Frontal cortex (tissue), 4 donors: Measurements from ENCODE around the gene INTS4. TPM values are rescaled to one million over a fixed set of nuclear protein-coding genes. Genes with fewer than 3 reads are reported as not detected.
A peak's percentile ranks its signal among the peaks of the same experiment; 100 is the strongest.
"Not testable (repeated sequence)": the region's sequence is repeated elsewhere in the genome, so short reads cannot be mapped to it uniquely, and the experiment has no call there.

Experiments
- DNase-seq, 2 donors: peaks; one replicate each; pipeline ENCODE4 v3.0.0; 2012; ENCODE audit warnings: low spot score in 2 of 2
- FAIRE-seq: peaks from 2 replicates; lab custom pipeline; 2012; peaks lifted over from hg19 to GRCh38; lab: Jason Lieb, UNC
- total RNA-seq: library from RNA; depleted of rRNA; stranded (reverse); fragments of >200 nt; gene quantifications from one replicate; pipeline ENCODE4 v1.2.3, GENCODE V29; 2014
- donor health status: control.
- donor health status: control.
- donor health status: control.

INTS4 gene
- total RNA-seq, 1 donor from 2014 or later, result 46.9 TPM

- no peak for DNase-seq
- no peak for FAIRE-seq
Observed at GRCh38 chr11:77967753-77968152, 26.7 kb downstream of the INTS4 start.

- DNase-seq (no peak), FAIRE-seq (no peak)
Observed at GRCh38 chr11:77967121-77967520, 27.3 kb downstream of the INTS4 start.

GRCh38 chr11:77966338-77966737 lies 28.1 kb downstream of the INTS4 start:
- no peak for DNase-seq
- FAIRE-seq, result no peak

DNA sequence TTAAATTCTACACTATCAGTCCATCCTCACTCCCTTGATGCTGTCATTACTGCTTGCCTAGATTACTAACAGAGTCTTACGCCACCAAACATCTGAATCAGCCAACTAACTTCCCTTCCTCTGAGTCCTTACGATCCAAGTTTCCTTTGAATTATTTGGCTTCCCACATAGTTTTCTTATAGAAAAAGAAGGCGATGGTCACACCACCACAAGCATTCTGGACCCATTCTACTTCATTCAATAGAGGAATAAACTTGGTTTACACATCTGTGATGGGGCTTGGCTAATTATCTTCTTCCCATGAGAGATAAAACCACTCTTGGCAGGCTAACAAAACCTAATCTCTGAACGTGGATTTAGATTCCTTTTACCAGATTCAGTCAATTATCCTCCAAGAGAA lies 35.0 kb downstream of the INTS4 start:
- no peak for DNase-seq
- no peak for FAIRE-seq

DNA sequence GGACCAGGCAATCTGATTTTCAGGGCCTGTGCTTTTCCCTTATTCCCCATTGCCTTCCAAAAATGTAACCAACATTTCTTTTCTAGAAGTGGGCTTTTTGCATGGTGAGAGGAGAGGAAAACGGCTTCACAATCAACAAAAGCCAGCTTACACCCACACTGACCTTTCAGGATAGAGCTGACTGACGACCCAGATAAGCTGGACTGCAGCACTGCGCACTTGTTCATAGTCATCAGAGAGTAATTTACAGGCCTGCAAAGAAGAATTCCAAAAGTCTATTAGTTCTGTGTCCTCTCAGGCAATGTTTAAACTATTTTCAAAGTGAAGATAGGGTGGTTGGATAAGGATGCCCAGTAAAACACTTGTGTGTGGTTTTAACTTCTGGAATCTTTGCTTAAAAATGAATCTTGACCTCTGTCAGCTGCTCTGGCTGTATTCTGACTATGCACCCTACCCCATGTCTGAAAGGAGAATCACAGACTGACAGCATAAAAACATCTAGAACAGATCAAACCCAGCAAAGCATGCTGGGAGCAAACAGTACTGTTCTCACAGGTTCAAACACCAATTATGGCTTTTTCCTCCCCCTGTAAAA lies 35.8 kb downstream of the INTS4 start:
- FAIRE-seq, DNase-seq: not testable (repeated sequence)

GRCh38 chr11:77943296-77943695 lies 51.2 kb downstream of the INTS4 start:
- peak; percentile 33 for FAIRE-seq
- DNase-seq, result not testable (repeated sequence)

DNA sequence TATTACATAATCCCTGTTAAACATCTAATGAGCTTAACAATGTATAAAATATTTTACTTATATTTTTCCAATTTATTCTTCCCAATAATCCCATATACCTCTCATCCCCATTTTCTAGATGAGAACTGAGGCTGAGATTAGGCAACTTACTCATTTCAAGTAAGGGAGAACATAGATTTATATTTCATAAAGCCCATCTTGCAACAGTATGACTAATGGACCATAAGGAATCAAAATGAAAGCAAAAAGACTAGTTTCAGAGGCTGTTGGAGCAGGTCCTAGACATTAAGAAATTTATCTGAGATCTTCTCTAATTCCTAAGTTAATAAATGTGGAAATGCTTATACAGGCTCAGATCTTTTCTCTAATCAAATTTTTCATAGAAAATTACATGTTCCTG lies 52.0 kb downstream of the INTS4 start:
- not testable (repeated sequence) for FAIRE-seq

GRCh38 chr11:77933596-77933995 lies 60.9 kb downstream of the INTS4 start:
- not testable (repeated sequence) for DNase-seq, FAIRE-seq

More for the DNA sequence above, 52.0 kb downstream of the INTS4 start:
- DNase-seq, result not testable (repeated sequence)

DNA sequence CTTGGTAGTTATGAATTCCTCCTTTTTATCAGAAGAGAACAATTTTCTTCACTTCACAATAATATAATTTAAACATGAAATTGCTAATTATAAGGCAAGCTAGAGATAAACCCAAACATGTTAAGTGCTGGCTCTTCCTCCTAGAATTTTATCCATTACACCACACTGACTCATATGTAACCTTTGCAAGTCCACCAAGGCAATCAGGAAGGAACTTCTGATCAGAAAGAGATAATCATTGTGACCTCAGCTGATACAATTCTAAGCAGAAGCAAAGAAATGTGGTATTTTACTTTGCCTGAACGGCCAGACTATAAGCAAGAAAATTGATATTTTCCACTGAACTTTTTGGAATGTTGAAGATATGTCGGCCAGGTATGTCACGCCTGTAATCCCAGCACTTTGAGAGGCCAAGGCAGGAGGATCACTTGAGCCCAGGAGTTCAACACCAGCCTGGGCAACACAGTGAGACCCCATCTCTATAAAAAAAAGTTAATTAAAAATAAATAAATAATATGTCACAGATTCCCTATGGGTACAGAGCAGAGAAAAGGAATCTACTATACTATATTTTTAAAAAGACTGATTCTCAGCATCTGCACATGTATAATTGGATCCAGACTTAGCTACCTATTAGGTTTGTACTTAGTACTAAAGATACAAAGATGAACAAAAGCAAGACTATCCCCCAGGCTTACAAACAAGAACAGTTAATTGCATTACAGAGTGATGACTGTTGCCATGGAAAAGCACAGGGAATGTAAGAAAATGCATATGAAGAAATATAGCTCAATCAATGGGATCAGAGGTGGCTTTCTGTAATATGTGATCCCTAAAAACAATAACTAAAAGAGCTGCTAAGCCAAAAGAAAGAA lies 63.9 kb downstream of the INTS4 start:
- DNase-seq, FAIRE-seq: not testable (repeated sequence)

- DNase-seq, FAIRE-seq: not testable (repeated sequence)
Observed at GRCh38 chr11:77917713-77918112, 76.8 kb downstream of the INTS4 start.

DNA sequence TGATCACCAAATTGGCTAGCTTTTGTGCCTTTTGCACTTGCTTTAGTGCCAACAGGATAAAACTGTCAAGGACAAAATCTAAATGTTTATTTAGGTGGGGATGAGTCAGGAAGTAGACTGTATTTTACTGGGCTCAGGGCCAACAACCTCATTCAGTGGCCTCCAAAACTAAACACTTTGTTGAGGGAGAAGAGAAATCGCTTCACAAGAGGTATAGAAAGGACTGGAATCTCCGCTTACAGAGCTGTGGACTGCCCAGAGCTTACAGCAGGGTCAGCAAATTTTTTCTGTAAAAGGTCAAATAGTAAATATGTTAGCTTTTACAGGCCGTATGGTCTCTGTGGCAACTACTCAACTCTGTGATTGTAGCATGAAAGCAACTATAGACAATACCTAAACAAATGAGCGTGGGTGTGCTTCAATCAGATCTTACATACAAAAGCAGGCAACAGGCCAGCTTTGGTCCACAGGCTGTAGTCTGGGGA lies 80.1 kb downstream of the INTS4 start:
- not testable (repeated sequence) for DNase-seq, FAIRE-seq

GRCh38 chr11:77913608-77914306 lies 80.7 kb downstream of the INTS4 start:
- FAIRE-seq, DNase-seq: not testable (repeated sequence)

DNA sequence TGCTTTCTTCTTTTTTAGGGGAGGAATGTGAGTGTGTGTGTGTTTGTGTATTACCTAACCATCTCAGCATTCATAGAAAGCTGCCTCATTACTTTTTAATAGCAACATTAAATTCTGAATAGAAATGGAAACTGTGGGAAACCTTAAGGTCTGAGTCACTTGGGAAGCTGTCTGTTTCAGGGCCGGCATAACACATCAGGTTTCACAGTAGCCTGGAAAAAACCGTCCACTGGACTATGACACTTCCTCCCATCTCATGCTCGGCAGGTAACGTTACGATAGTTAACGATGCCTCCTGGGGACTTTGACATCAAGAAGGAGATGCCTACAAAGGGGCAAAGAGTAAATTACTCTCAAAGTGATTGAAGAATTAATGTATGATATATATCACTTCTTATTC lies 83.6 kb downstream of the INTS4 start:
- not testable (repeated sequence) for FAIRE-seq, DNase-seq

GRCh38 chr11:77909277-77909676 lies 85.2 kb downstream of the INTS4 start:
- DNase-seq, result no peak
- FAIRE-seq, result no peak

GRCh38 chr11:77908835-77909234 lies 85.6 kb downstream of the INTS4 start:
- FAIRE-seq (no peak), DNase-seq (no peak)

DNA sequence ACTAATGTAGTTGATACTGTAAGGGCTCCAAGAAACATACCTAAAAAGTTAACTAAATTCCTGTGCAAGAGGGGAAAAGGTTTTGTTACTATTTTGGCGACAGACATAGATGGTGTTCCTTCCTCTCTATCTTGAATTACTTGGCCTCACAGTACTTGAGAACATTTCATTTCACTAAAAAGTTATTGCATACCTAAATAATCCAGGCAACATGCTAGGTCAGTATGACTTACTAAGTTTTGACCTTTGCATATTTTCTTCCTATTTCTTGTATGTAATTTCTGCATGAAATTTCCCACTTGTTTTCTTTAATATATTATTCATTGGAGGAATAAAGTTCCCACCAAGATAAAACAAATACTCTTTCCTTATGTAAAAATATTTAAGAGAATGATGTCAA lies 99.5 kb downstream of the INTS4 start:
- FAIRE-seq, DNase-seq: not testable (repeated sequence)

GRCh38 chr11:77891703-77892102 lies 102.8 kb downstream of the INTS4 start:
- not testable (repeated sequence) for FAIRE-seq, DNase-seq

GRCh38 chr11:77891256-77891655 lies 103.2 kb downstream of the INTS4 start:
- FAIRE-seq, DNase-seq: not testable (repeated sequence)

- not testable (repeated sequence) for DNase-seq, FAIRE-seq
Observed at GRCh38 chr11:77890619-77891056, 103.8 kb downstream of the INTS4 start.

DNA sequence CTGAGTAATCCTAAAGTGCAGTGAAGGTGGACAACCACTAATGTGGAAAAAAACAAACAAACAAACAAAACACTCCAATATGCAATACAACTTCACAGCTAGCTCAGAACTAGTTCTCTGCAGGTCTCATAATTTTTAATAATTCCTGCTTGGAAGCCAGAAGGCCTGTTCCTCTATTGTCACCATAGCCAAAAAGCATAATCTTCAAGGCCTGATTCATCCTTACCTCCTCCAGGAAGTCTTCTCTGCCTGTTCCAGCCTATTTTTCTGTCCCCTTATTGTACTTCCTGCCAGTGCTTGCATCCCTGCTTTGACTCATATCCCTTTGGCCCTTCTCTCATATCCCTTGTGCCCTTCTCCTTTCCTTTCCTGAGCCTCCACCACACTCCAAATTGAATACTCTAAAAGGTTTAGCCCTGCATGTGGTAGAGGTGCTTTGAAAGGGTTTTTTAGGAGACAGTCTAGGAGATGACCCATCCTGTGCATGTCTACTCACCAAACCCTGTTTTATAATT lies 104.3 kb downstream of the INTS4 start:
- DNase-seq, FAIRE-seq: not testable (repeated sequence)
